GM18873 (cell line): ENCODE results near the gene ZNF26.
"Not testable (repeated sequence)": the region's sequence is repeated elsewhere in the genome, so short reads cannot be mapped to it uniquely, and the experiment has no call there.

Experiments
- ATAC-seq: cut with Tn5 transposase; IDR thresholded peaks from one replicate; pipeline ENCODE4 v1.9.1; 2021; ENCODE audit warnings: mild to moderate bottlenecking, moderate library complexity, moderate number of reproducible peaks; ENCODE audit not compliant: unreplicated experiment, low FRiP score

The ZNF26 gene

GRCh38 chr12:132955094-132956010 lies 30.8 kb upstream of the ZNF26 start:
- ATAC-seq: no peak

GRCh38 chr12:132956011-132956788 lies 30.0 kb upstream of the ZNF26 start, which contains the start of gene ZNF605:
ZNF605 (minus strand) TSS chr12:132956306; CDS start chr12:132945635, 10,671 bp downstream.
- peak; percentile 83 for ATAC-seq

GRCh38 chr12:132961790-132962189 lies 24.4 kb upstream of the ZNF26 start:
- ATAC-seq: not testable (repeated sequence)

- ATAC-seq: not testable (repeated sequence)
Observed at GRCh38 chr12:132963947-132964346, 22.2 kb upstream of the ZNF26 start.

- no peak for ATAC-seq
Observed at GRCh38 chr12:132965796-132966195, 20.4 kb upstream of the ZNF26 start.

- no peak for ATAC-seq
Observed at GRCh38 chr12:132966676-132967415, 19.3 kb upstream of the ZNF26 start.

GRCh38 chr12:132967736-132968135 lies 18.4 kb upstream of the ZNF26 start:
- no peak for ATAC-seq

GRCh38 chr12:132972374-132972773 lies 13.8 kb upstream of the ZNF26 start:
- no peak for ATAC-seq

- not testable (repeated sequence) for ATAC-seq
Observed at GRCh38 chr12:132976870-132977269, 9.3 kb upstream of the ZNF26 start.

- no peak for ATAC-seq
Observed at GRCh38 chr12:132986885-132987225, 688 bp downstream of the ZNF26 start.

GRCh38 chr12:132998741-132999140 lies 12.6 kb downstream of the ZNF26 start:
- ATAC-seq: no peak

- no peak for ATAC-seq
Observed at GRCh38 chr12:133010657-133011297, 24.6 kb downstream of the ZNF26 start.

GRCh38 chr12:133023566-133023965 lies 37.4 kb downstream of the ZNF26 start:
- no peak for ATAC-seq

GRCh38 chr12:133026996-133027395 lies 40.8 kb downstream of the ZNF26 start:
- ATAC-seq: no peak

GRCh38 chr12:133037207-133038005 lies 51.2 kb downstream of the ZNF26 start, which contains the start of gene ZNF84:
ZNF84 (plus strand) TSS chr12:133037509; CDS start chr12:133041468, 3,959 bp downstream.
- ATAC-seq: peak; percentile 87

- ATAC-seq: no peak
Observed at GRCh38 chr12:133038118-133038709, 52.0 kb downstream of the ZNF26 start.

- no peak for ATAC-seq
Observed at GRCh38 chr12:133046698-133047097, 60.5 kb downstream of the ZNF26 start.

- no peak for ATAC-seq
Observed at GRCh38 chr12:133057446-133057845, 71.3 kb downstream of the ZNF26 start.
